Measurements from ENCODE around the gene USF3.

USF3 gene

DNA sequence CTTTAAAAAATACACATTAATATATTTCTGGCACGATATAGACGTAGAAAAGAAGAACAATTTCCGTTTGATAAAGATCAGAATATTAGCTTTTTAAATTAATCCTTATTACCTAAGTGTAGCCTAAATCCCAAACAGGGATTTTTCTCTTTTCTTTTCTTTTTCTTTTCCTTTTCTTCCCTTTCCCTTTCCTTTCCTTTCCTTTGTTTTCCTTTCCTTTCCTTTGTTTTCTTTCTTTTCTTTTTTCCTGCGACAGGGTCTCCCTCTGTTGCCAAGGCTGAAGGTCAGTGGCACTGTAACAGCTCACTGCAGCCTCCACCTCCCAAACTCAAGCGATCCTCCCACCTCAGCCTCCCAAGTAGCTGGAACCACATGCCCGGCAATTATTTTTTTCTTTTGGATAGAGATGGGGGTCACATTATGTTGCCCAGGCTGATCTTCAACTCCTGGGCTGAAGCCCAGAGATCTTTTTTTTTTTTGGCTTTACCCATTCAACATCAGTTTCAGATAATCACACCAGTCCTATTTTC is 1.8 kb upstream of the USF3 start:
- no peak for DNase-seq

DNA sequence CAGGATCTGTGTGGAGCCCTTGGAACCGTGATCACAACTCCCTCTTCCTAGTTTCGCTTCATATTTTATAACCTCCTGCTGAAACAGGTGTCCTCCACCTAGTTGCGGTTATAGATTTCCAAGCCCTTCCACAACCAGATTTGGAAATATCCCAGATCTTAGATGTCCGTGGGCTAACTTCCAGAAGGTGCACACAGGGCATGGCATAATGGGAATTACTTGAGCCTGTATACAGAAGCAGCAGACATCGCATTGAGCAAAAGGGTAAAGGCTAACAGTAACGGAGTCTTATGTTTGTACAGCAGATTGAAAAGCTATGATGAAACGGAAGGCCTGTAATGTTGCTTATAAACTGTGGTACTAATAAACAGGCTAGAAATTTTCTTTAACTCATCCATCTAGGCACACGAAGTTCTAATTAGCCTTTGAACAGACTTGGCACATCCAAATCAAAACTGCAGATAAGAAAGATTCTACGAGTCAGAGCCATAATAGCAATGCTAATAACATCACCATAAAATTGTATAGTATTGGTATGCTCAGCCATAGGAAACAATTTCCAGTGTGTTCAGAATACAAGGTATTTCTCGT is 1.2 kb upstream of the USF3 start:
- no peak for DNase-seq

DNA sequence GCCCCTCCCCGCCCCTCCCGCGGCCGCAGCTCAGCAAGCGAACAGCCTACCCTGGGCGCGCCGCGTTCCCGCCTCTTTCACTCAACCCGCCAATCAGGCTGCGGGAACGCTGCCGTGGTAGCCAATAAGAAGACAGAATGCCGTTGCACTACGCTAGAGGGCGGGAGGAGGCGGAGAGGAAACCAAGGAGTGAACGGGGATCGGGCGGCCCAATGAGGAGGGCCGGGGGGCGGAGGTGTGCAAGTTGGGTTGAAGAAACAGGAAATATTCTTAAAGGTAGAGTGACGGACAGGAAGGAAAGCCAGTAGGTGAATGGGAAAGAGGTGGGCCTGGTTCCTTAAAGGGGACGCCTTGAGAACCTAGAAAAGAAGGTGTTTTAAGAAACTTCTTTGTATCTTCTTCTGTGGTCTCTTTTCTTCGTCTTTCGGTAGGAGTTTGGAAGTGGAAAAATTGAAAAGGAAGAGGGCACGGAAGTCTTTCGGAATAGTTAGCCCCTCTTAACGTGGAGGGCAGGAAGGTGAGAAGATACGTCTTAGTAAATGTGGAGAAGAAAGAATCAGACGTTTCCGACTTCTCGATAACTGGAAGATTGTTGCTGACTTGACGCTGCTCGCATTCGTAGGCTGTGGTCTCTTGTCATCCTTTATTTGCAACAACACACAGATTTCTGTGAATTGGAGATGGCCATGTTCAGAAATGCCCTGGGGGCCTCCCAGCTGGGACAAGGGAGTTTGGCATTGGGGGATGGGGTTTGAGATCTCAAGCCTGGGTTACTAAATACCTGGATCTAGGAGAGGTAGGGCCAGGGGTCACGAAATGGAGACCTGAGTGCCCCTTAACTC is 437 bp upstream of the USF3 start:
- peak; percentile 47 for DNase-seq

DNA sequence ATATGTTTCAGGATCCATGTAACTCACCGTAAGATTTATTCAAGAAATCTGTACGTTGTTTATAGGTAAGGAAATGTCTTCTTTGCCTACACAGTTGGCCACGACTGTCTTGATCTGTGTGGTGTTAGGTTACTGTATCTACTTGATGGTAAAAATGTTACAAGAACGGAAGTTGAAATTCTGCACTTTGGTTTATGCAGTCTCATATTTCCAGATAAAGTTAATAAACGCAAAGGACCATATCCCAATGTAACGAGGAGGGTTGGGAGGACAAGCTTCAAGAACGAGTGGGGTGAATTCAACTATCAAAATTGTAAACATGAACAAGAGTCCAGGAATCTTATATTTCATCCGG is 1.0 kb downstream of the USF3 start:
- no peak for DNase-seq

DNA sequence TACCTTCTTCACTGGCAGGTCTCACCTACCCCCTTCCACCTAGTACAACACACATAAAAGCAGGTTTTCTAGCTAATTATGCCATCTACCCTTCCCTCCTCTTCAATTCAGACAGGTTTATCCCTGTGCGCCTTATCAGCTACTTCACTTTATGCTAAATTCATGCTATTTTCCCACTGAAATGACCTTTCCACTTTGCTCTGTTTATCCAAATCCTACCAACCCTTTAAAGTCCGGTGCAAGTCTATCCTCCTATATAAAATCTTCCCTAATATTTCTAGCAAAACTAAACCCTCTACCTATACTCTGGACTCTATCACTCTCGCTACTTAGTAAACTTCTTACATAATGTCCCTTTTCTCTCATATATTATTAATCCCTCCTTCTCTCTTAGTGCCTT is 6.0 kb downstream of the USF3 start:
- no peak for DNase-seq

DNA sequence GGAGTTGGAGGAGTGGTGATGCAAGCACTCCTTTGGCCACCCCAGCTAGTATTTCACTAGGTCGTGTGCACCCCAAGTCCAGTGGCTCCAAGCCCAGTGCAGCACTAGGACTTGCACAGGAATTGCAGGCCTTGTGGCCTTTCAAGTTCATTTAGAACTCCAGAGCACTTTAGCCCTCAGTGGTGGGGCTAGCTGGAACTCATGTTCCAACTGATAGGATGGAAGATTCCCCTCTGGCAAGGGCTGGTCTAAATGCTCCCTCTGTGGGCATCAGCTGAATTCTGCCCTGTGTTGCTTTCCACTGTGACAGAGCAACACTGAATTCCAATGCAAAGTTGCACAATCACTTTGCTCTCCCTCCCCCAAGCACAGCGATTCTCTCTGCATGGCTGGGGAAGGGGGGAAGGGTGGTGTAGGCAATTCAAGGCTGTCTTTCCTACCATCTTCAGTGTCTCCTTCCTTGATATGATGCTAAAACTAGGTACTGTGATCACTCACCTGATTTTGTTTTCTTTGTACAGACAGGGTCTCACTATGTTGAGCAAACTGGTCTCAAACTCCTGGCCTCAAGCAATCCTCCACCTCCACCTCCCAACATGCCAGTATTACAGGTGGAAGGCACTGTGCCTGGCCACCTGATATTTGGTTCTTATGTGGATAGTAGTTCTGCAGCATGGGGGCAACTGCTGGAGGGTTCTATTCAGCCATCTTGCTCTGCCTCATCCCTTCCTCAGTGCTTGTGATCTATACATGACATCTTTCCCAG is 10.3 kb downstream of the USF3 start:
- DNase-seq = no peak

DNA sequence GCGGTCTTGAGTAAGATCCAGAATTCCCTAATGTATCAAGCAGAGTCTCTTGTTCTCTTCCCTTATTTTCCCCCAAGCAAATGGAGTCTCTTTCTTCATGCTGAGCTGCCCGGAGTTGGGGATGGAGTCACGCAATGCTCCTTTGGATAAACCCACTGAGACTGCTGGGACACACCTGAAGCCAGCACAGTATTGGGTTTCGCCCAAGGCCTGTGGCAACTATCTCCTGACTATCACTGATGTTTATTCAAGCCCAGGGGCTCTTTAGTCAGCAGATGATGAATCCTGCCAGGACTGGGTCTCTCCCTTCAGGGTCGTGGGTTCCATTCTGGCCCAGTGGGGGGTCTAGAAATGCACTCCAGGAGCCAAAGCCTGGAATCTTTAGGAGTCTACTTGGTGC is 11.3 kb downstream of the USF3 start:
- no peak for DNase-seq

DNA sequence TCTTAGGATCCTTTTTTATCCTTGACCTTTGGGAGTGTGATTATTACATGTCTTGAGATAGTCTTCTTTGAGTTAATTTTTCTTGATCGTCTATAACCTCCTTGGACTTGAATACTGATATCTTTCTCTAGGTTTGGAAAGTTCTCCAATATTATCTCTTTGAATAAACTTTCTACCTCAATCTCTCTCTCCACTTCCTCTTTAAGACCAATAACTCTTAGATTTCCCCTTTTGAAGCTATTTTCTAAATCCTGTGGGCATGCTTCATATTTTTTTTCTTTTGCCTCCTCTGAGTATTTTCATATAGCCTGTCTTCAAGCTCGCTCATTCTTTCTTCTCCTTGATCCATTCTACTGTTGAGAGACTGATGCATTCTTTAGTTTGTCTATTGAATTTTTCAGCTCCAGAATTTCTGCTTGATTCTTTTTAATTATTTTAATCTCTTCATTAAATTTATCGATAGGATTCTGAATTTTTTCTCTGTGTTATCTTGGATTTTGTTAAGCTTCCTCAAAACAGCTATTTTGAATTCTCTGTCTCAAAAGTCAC is 12.1 kb downstream of the USF3 start:
- no peak for DNase-seq

DNA sequence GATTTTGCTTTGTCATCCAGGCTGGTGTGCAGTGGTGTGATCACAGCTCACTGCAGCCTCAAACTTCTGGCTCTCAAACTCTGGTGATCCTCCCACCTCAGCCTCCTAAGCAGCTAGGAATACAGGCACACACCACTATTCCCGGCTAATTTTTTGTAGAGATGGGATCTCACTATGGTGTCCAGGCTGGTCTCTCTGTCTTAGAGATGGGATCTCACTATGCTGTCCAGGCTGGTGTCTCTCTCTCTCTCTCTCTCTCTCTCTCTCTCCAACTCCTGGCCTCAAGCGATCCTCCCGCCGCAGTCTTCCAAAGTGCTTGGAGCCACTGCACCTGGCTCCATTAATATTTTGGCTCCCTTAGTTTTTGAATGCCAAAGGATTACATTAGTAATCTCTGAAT is 17.7 kb downstream of the USF3 start:
- no peak for DNase-seq

DNA sequence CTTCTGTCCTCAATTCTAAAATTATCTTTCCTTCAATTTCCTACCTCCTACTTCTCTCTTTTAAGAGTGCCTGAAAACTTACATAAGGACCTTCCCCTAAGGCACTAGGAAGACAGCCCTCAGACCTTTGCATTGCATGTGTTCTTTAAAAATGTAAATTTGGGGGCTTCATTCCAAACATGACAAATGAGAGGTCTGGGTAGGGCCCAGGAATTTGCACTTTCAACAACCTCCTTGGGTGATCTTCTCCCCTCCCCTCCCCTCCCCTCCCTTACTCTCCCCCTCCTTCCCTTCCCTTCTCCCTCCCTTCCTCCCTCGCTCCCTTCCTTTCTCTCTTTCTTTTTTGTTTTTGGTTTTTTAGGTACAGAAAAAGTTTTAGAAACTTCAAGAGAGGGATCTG is 18.7 kb downstream of the USF3 start:
- no peak for DNase-seq

DNA sequence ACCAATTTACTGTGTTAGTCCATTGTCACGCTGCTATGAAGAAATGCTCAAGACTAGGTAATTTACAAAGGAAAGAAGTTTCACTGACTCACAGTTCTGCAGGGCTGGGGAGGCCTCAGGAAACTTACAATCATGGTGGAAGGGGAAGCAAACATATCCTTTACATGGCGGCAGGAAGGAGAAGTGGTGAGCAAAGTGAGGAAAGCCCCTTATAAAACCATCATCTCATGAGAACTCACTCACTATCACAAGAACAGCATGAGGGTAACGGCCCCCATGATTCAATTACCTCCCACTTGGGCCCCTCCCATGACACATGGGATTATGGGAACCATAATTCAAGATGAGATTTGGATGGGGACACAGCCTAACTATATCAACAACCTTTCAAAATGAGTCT is 20.2 kb downstream of the USF3 start:
- no peak for DNase-seq

DNA sequence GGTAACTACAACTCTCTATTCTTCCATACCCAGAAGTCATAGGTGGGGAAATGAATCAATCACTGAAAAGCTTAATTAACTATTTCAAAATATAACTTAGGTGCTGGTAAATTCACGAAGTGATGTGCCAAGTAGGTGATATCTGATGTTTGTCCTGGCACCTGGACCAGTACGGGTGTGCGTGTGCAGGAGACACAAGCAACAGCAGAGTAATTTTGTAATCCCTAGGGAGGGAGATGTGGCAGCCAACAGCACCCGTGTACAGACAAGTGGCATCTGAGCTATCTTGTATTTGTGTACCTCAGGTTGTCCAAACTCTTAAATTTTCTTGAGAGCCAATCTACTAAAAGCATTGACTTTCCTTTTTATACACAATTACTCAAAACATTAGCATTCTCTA is 22.8 kb downstream of the USF3 start:
- no peak for DNase-seq

DNA sequence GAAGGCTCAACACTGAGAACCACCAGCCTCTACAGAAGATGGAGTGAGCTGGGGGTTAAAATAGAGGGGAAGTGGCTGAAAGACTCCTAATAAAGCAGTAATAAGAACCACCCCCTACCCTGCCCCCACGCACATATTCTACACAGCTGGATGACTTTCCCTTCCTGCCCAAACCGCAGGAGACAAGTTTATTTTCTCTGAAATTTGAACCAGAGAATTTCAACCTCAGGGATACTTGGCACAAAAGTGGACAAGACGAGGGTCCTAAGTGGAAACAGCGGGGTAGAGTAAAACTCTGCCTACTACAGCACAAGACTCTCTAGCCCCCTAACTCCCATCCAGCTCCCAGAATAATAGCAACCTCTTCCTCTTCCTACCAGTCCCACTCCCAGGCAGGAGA is 28.4 kb downstream of the USF3 start:
- DNase-seq = no peak

DNA sequence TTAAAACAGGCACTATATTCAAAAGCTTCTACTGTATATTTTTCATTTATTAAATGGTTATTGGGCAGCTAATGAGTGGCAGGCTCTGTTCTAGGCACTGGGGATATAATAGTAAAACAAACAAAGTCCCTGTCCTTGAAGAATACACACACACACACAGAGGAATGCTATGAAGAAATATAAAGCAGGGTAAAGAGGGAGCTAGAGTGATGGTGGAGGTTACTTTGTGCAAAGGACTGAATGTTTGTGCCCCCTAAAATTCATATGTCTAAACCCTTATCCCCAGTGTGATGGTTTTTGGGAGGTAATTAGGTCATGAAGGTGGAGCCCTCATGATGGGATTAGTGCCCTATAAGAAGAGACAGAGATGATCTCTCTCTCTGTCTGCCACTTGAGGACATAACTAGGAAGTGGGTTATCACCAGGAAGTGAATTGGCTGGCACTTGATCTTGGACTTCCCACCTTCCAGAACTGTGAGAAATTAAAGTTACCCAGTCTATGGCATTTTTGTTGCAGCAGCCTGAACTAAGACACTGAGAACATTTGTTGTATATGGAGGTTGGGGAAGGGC is 31.8 kb downstream of the USF3 start:
- no peak for DNase-seq

DNA sequence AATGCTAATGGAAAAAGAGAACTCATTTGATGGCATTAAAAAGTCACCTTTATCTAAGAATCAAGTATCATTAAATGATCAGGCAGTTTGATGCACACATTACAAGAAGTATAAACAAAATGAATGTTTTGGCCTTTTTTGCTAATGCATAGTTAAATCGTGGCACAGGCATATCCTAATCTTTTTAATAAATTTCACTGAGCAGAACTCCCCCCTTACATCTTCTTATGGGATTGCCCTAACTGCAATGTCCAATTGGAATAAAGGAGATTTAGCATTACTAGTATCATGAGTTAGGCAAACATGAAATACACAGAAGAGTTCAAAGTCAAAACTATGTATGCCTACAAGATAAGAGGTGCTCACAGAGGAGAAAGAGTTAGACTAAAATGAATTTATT is 32.7 kb downstream of the USF3 start:
- DNase-seq = no peak

DNA sequence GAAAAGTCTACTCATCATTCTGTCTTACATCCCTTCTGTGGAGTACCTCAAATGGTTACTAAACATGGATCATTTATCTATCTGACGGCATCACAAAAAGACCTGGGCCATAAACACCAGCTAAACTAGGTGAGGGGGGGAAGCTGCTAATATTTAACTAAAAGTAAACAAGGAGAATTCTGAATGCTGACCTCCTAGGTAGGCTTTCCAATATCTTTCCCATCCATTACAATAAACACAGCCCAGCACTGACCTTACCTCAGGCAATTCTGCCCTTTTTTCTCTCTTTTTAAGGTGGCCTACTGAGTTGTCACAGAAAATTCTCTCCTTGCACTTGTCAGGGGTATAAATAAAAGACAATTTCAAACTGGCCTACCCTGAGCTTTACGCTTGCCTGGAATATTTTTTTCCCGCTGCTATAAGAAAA is 33.1 kb downstream of the USF3 start:
- no peak for DNase-seq

DNA sequence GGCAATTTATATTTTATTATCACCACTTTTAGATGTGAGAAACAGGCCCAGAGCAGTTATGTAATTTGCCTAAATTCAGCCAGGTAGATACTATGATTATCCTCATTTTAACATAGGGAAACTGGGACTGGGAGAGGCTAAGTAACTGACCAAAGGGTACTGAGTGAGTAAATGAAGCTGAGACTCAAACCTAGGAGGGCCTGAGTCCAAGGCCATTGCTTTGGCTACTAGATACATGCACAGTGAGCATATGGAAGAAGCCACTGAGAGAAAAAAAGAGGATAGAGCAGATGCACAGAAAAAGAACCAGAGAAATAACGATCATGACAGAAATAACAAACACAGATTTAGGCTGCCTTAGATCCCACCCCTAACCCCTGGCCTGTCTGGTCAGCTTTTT is 33.6 kb downstream of the USF3 start:
- DNase-seq = no peak

DNA sequence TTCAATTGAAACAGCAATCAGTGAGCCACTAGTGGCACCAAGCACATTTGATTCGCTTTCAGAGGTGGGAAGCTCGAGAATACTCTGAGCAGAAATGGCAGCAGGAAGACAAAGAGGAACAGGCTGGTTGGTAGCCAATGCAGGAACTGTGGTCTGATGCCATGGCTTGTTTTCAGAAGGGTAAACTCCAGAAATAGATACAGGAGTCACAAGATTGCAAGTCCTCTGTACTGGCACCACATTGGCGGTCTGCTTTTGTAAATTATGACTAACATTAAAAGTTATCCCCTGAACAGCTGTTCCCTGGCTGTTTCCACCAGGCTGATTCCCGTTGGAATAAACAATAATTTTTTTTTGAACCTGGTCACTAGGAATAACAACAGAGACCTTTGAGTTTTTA is 35.5 kb downstream of the USF3 start:
- no peak for DNase-seq

DNA sequence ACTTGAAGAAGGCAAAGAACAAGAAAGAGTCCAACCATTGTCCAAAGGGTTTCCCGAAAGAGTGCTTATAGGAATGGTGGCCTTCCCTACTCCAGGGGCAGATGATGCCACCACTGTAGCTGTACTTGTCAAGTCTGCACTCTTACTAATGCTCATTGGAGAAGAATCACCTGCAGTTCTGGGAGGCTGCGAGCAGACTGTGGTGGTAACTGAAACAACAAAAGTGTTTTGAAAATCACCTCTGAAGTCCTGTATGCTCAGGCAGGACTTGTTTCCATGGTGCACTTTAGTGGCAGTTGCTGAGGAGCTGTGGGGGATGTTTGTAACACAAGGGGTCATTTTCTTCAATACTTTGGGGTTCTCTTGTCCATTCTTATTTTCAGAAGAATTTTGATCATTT is 36.0 kb downstream of the USF3 start:
- DNase-seq = no peak

DNA sequence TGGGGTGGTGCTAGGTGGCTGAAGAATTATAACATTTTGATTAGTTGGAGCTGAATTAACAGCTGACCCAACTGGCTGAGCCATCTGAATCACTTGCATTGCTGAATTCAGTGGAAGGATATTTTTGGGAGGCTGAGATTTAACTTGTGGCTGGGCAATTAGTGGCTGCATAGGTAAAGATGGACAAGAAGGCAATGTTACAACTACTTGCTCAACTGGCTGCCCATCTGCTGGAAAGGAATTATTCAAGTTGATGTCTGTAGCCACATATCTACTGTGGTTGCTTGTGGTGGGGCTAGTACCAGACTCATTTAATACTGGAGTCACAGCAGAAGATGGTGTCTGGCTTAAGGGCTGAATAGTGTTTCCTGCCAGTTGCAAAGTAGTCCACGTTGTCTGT is 36.4 kb downstream of the USF3 start:
- DNase-seq = no peak

DNA sequence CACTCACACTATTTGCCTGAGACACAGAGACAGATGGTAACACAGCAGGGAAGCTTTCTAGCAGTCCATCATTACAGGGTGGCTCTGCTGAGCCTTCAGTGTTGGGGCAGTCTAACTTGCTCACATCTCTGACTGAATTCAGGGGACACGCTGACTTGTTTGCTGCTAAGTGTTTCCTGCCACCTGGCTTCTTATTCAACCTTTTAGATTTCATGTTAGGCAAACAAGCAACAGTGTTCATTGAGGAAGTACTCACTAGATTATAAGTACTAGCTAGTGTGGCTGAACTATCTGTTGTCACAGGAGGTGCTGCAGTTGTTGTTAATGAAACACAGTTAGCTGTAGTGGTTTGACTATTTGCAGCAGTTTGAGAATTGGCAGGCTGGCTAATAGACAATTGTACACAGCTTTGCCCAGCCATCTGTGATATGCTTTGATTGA is 37.3 kb downstream of the USF3 start:
- DNase-seq = no peak

DNA sequence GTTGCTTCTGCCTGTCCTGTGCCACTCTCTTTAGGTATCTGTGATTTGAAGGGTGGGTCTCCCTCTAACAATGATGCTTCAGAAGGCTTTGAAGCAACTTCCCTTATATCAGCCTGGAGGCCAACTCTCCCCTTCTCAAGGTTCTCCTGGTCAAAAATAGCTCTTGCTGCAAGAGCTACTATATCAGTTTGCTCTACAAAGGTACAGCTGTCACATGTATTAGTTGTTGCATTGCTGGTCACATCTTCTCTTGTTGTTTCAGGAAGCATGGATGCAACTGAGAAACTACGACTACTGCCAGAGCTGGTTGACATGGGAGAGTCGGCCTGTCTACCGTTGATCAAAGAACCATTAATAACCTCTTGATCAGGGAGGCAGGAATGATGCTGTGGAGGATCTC is 38.3 kb downstream of the USF3 start:
- no peak for DNase-seq

DNA sequence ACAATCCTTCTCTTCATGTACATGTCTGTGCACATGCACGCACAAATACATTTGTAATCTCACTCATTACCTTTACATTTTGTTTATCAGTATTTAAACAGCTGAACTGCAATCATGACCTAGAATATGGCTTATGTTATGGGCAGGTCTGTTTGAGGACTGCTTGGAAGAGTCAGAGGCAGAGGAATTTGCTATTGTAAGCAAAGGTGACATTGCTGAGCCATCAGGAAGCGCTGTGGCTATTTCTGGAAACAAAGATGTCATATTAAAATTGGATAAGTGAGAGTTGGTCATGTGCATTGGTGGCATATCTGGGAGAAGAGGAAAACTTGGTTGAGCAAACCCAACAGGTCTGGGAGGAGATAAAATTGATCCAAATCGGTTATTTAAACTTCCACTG is 41.6 kb downstream of the USF3 start:
- DNase-seq = no peak
